Endodermal cell (in vitro differentiated cells): ENCODE data around the gene NEO1. TPM values are rescaled to one million over a fixed set of nuclear protein-coding genes. Genes with fewer than 3 reads are reported as not detected.

ENCODE experiments used
- DNase-seq: peaks from one replicate; pipeline ENCODE4 v3.0.0-alpha.2; 2017
- H3K27ac ChIP-seq: 2 replicates; pipeline ENCODE4 v1.5.1; 2013; ENCODE audit warnings: mild to moderate bottlenecking, low read depth, low read length, moderate library complexity
- H3K27me3 ChIP-seq: 2 replicates; pipeline ENCODE4 v1.6.1; 2013; ENCODE audit warnings: mild to moderate bottlenecking, low read length, moderate library complexity; ENCODE audit not compliant: insufficient read depth, control insufficient read depth, poor library complexity, severe bottlenecking
- H3K36me3 ChIP-seq: 2 replicates; pipeline ENCODE4 v1.7.0; 2013; ENCODE audit warnings: mild to moderate bottlenecking, low read length, moderate library complexity; ENCODE audit not compliant: control insufficient read depth, insufficient read depth
- H3K4me1 ChIP-seq: one replicate; pipeline ENCODE4 v1.7.0; 2013; ENCODE audit warnings: low read length; ENCODE audit not compliant: control insufficient read depth, insufficient read depth
- H3K4me3 ChIP-seq: 2 replicates; pipeline ENCODE4 v1.5.1; 2013; ENCODE audit warnings: mild to moderate bottlenecking, low read length, moderate library complexity
- H3K9ac ChIP-seq: 2 replicates; pipeline ENCODE4 v1.6.1; 2013; ENCODE audit warnings: mild to moderate bottlenecking, low read length, moderate library complexity; ENCODE audit not compliant: poor library complexity, severe bottlenecking; ENCODE audit errors: extremely low read depth
- H3K9me3 ChIP-seq: 2 replicates; pipeline ENCODE4 v1.6.1; 2013; ENCODE audit warnings: mild to moderate bottlenecking, low read length, moderate library complexity; ENCODE audit not compliant: control insufficient read depth
- H3K27ac Mint-ChIP-seq: 2 replicates; pipeline ENCODE4 v1.8.0; 2020; ENCODE audit warnings: mixed read lengths
- H3K27me3 Mint-ChIP-seq: 2 replicates; pipeline ENCODE4 v1.8.0; 2021; ENCODE audit warnings: mild to moderate bottlenecking, mixed read lengths; ENCODE audit not compliant: insufficient read depth
- H3K36me3 Mint-ChIP-seq: 2 replicates; pipeline ENCODE4 v1.8.0; 2020; ENCODE audit warnings: low read depth, mixed read lengths
- H3K4me1 Mint-ChIP-seq: 2 replicates; pipeline ENCODE4 v1.8.0; 2020; ENCODE audit warnings: mixed read lengths
- H3K4me3 Mint-ChIP-seq: 2 replicates; pipeline ENCODE4 v1.8.0; 2020; ENCODE audit warnings: mild to moderate bottlenecking, moderate library complexity, mixed read lengths
- H3K9me3 Mint-ChIP-seq: 2 replicates; pipeline ENCODE4 v1.8.0; 2020; ENCODE audit warnings: mild to moderate bottlenecking, mixed read lengths
- WGBS, 2 experiments: methylation state at CpG; one replicate each; pipeline versions ENCODE4 v1.1.5 to v1.1.7; 2013; ENCODE audit warnings: missing lambda C conversion rate in 2 of 2, mixed read lengths in 1 of 2; ENCODE audit not compliant: insufficient coverage in 1 of 2, insufficient read length in 1 of 2; 5-methylcytosine and 5-hydroxymethylcytosine counted together
- total RNA-seq, 2 donors: library from RNA; stranded (reverse); fragmentation: NEBNext Ultra II Directional in 1 of 2; extraction: Animal tissue kit (Norgen Biotek cat#: 25700) in 1 of 2; gene quantifications; 2 replicates in 1 of 2; 3 replicates in 1 of 2; pipeline ENCODE4 v1.2.1, GENCODE V29; 2021
- TF ChIP-seq, protein P1 (sequence below): fragments of 200-600 bp; sonication (generic); conservative IDR thresholded peaks from 2 replicates; pipeline ENCODE4 v1.5.0; 2021; ENCODE audit warnings: antibody characterized with exemption, mild to moderate bottlenecking

Gene NEO1
- total RNA-seq, 2 donors from 2014 or later, result 132 TPM

- Mint-ChIP-seq H3K27me3 (no peaks in the 10 kb centered on the region), H3K4me3 (no peak overlapping the region), H3K9me3 (peaks cover 8% of the 10 kb centered on the region), H3K27ac (no peak overlapping the region), H3K36me3 (peaks cover 45% of the 10 kb centered on the region), H3K4me1 (no peaks in the 10 kb centered on the region)
- no peaks in the 10 kb centered on the region for H3K27me3 ChIP-seq
- peaks cover 27% of the 10 kb centered on the region for H3K9me3 ChIP-seq
- peaks cover 48% of the 10 kb centered on the region for H3K36me3 ChIP-seq
- no peak overlapping the region for H3K4me3 ChIP-seq
- 84 to 96% methylated on average over 2 to 3 of the region's 3 CpGs for WGBS, 2 experiments
- TF ChIP-seq, protein P1, sequence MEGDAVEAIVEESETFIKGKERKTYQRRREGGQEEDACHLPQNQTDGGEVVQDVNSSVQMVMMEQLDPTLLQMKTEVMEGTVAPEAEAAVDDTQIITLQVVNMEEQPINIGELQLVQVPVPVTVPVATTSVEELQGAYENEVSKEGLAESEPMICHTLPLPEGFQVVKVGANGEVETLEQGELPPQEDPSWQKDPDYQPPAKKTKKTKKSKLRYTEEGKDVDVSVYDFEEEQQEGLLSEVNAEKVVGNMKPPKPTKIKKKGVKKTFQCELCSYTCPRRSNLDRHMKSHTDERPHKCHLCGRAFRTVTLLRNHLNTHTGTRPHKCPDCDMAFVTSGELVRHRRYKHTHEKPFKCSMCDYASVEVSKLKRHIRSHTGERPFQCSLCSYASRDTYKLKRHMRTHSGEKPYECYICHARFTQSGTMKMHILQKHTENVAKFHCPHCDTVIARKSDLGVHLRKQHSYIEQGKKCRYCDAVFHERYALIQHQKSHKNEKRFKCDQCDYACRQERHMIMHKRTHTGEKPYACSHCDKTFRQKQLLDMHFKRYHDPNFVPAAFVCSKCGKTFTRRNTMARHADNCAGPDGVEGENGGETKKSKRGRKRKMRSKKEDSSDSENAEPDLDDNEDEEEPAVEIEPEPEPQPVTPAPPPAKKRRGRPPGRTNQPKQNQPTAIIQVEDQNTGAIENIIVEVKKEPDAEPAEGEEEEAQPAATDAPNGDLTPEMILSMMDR, result peak; percentile 46
- no peaks in the 10 kb centered on the region for H3K4me1 ChIP-seq
- no peak overlapping the region for H3K9ac ChIP-seq
- DNase-seq, result no peak
- no peak overlapping the region for H3K27ac ChIP-seq
These were observed 104.3 kb downstream of the NEO1 start for GRCh38 chr15:73156431-73157191.

DNA sequence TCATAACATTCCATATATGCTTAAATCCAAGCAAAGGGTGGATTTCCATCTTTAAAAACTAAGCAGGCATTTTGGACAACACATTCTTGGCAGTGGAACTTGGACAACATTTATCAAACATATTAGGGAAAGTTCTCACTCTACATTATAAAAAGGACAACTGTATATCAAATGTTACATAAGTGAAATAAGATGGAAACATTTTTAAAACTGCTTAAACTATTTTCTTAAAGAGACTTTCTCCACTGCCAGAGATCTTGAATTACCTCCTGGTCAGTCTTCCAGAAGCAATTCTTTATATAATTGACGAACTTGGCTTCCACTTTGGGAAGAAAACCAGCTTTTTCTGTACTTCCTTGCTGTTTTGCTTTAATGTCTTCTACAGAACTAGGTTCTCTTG is 109.3 kb downstream of the NEO1 start:
- 93 to 100% methylated on average over 1 of the region's 1 CpG for WGBS, 2 experiments
- H3K4me3 Mint-ChIP-seq, result no peak overlapping the region
- H3K9me3 Mint-ChIP-seq, result peaks cover 15% of the 10 kb centered on the region

DNA sequence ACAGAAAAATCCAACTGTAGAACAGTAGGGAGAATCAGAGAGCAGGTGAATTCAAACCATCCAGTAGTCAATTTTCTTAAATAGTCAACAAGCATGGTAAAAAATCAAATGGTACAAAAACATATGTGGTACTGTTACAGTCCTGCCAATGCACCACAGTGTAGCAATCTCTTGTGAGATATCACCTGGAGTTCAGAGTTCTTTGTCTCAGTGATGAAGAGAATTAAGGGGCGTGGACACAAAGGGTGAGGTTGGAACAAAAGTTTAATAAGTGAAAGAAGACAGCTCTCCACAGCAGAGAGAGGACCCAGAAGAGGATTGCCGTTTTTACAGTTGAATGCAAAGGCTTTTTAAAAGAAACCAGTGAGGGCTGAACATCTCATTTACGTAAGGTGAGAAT is 113.2 kb downstream of the NEO1 start:
- no peak for DNase-seq
- H3K27me3 Mint-ChIP-seq, result no peaks in the 10 kb centered on the region
- 90 to 93% methylated on average over 3 of the region's 3 CpGs for WGBS, 2 experiments
- peaks cover 21% of the 10 kb centered on the region for H3K9me3 Mint-ChIP-seq
- no peak overlapping the region for H3K27ac Mint-ChIP-seq
- Histone ChIP-seq H3K9me3 (peaks cover 33% of the 10 kb centered on the region), H3K27ac (no peak overlapping the region), H3K4me3 (no peak overlapping the region), H3K4me1 (peaks cover 3% of the 10 kb centered on the region), H3K9ac (no peak overlapping the region), H3K27me3 (no peaks in the 10 kb centered on the region), H3K36me3 (peaks cover 40% of the 10 kb centered on the region)
- TF ChIP-seq, protein P1, result no peak
- H3K4me3 Mint-ChIP-seq, result no peak overlapping the region
- peaks cover 12% of the 10 kb centered on the region for H3K4me1 Mint-ChIP-seq
- H3K36me3 Mint-ChIP-seq, result peaks cover 44% of the 10 kb centered on the region

More for the DNA sequence above, 109.3 kb downstream of the NEO1 start:
- H3K4me1 Mint-ChIP-seq, result no peaks in the 10 kb centered on the region
- Histone ChIP-seq H3K4me1 (no peaks in the 10 kb centered on the region), H3K27ac (no peak overlapping the region), H3K4me3 (no peak overlapping the region), H3K36me3 (peaks cover 42% of the 10 kb centered on the region), H3K9me3 (peaks cover 26% of the 10 kb centered on the region), H3K27me3 (no peaks in the 10 kb centered on the region), H3K9ac (no peak overlapping the region)
- no peaks in the 10 kb centered on the region for H3K27me3 Mint-ChIP-seq
- TF ChIP-seq, protein P1, result no peak
- peaks cover 44% of the 10 kb centered on the region for H3K36me3 Mint-ChIP-seq
- DNase-seq, result no peak
- H3K27ac Mint-ChIP-seq, result no peak overlapping the region
